Neural cell (in vitro differentiated cells): Measurements from ENCODE around the gene AATK.

Experiments used
- CTCF ChIP-seq: fragments of 450-650 bp; IDR thresholded peaks from 2 replicates; pipeline ENCODE4 v1.5.1; 2014; ENCODE audit warnings: antibody characterized with exemption, mild to moderate bottlenecking, moderate library complexity; ENCODE audit not compliant: poor library complexity, severe bottlenecking
- EZH2 ChIP-seq: fragments of 200-600, 300-800 bp; shearing (Covaris generic), sonication (generic); IDR thresholded peaks from 2 replicates; pipeline ENCODE4 v1.6.1; 2014; ENCODE audit warnings: antibody characterized with exemption, low read length, borderline replicate concordance, mild to moderate bottlenecking; ENCODE audit not compliant: insufficient read depth, poor library complexity, severe bottlenecking

GRCh38 chr17:81099888-81100287 lies 66.1 kb downstream of the AATK start:
- no peak for TF ChIP-seq CTCF
- TF ChIP-seq EZH2, result no peak
